Measurements from ENCODE around the gene ZBTB12. TPM values are rescaled to one million over a fixed set of nuclear protein-coding genes. Genes with fewer than 3 reads are reported as not detected.

ZBTB12 gene
- total RNA-seq, 2 experiments from 2014 or later = 0.28 to 0.33 TPM

DNA sequence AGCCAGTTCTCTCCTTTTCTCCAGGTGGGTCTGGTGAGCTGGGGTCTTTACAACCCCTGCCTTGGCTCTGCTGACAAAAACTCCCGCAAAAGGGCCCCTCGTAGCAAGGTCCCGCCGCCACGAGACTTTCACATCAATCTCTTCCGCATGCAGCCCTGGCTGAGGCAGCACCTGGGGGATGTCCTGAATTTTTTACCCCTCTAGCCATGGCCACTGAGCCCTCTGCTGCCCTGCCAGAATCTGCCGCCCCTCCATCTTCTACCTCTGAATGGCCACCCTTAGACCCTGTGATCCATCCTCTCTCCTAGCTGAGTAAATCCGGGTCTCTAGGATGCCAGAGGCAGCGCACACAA, 43.2 kb upstream of the ZBTB12 start:
- H3K9me3 Mint-ChIP-seq = no peaks in the 10 kb centered on the region
- H3K27me3 Mint-ChIP-seq = peaks cover 17% of the 10 kb centered on the region
- POLR2A ChIA-PET = interaction anchor here (1.1 kb wide), 1 partner anchor 44 kb away, joined by 3 read pairs; the partner anchor contains the start of gene ZBTB12
- no peaks in the 10 kb centered on the region for H3K4me1 ChIP-seq (ENCODE audit: insufficient read depth, low read length)
- CTCF ChIA-PET = no interaction called here
- no peaks in the 10 kb centered on the region for H3K36me3 Mint-ChIP-seq (ENCODE audit: low read depth)
- no peaks in the 10 kb centered on the region for H3K36me3 ChIP-seq (ENCODE audit: insufficient read depth, low read length)
- H3K4me1 Mint-ChIP-seq (ENCODE audit: low read depth) = no peaks in the 10 kb centered on the region
- intact Hi-C loops (cut with DNase I, micrococcal nuclease) = no loop called here
- no peak overlapping the region for H3K4me3 ChIP-seq (ENCODE audit: low read length)
- no peak overlapping the region for H3K27ac ChIP-seq (ENCODE audit: low read depth in 1 of 2, low read length in 2 of 2)
- DNase-seq (no peak), ATAC-seq (ENCODE audit: poor library complexity) (no peak)
- TF ChIP-seq, protein P1, sequence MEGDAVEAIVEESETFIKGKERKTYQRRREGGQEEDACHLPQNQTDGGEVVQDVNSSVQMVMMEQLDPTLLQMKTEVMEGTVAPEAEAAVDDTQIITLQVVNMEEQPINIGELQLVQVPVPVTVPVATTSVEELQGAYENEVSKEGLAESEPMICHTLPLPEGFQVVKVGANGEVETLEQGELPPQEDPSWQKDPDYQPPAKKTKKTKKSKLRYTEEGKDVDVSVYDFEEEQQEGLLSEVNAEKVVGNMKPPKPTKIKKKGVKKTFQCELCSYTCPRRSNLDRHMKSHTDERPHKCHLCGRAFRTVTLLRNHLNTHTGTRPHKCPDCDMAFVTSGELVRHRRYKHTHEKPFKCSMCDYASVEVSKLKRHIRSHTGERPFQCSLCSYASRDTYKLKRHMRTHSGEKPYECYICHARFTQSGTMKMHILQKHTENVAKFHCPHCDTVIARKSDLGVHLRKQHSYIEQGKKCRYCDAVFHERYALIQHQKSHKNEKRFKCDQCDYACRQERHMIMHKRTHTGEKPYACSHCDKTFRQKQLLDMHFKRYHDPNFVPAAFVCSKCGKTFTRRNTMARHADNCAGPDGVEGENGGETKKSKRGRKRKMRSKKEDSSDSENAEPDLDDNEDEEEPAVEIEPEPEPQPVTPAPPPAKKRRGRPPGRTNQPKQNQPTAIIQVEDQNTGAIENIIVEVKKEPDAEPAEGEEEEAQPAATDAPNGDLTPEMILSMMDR (IDR thresholded peaks at IDR 0.05) = no peak
- no peak overlapping the region for H3K4me3 Mint-ChIP-seq
- peaks cover 4 to 14% of the 10 kb centered on the region in 2 experiments for H3K27me3 ChIP-seq (ENCODE audit: control insufficient read depth in 1 of 2, insufficient read depth in 2 of 2, low read length in 2 of 2)
- H3K27ac Mint-ChIP-seq = no peak overlapping the region
- H3K9me3 ChIP-seq (ENCODE audit: control insufficient read depth in 1 of 2, insufficient read depth in 1 of 2, low read length in 2 of 2) = no peaks in the 10 kb centered on the region

- TF ChIP-seq, protein P1 (IDR thresholded peaks at IDR 0.05) = no peak
- no peak for ATAC-seq (ENCODE audit: poor library complexity)
These were observed 41.9 kb upstream of the ZBTB12 start for GRCh38 chr6:31943742-31944141.

DNA sequence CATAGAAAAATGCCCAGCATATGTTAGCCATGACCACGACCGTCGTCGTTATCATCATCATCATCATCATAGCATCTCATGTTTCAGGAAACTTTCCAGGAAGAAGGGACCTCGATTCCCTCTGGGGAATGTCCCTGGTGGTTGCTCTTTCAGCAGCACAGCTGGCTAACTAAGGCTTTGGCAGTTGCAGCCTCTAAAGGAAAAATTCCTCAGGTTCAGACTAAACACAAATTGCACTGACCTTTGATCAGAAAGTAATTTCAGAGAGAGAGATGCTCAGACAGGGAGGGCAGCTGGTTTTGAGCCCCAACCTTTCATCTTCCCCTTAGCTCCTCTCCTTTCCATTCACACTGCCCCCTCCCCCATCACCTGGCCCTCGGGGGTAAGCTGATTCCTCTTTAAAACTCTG, 38.4 kb upstream of the ZBTB12 start:
- H3K9me3 ChIP-seq (ENCODE audit: control insufficient read depth in 1 of 2, insufficient read depth in 1 of 2, low read length in 2 of 2) = no peaks in the 10 kb centered on the region
- Mint-ChIP-seq H3K36me3 (ENCODE audit: low read depth) (no peaks in the 10 kb centered on the region), H3K4me3 (no peak overlapping the region), H3K9me3 (no peaks in the 10 kb centered on the region), H3K27ac (no peak overlapping the region), H3K27me3 (peaks cover 13% of the 10 kb centered on the region), H3K4me1 (ENCODE audit: low read depth) (no peaks in the 10 kb centered on the region)
- POLR2A ChIA-PET = no interaction called here
- no peaks in the 10 kb centered on the region for H3K4me1 ChIP-seq (ENCODE audit: insufficient read depth, low read length)
- DNase-seq = no peak
- no peaks in the 10 kb centered on the region for H3K36me3 ChIP-seq (ENCODE audit: insufficient read depth, low read length)
- no peak overlapping the region for H3K4me3 ChIP-seq (ENCODE audit: low read length)
- intact Hi-C loops (cut with DNase I, micrococcal nuclease) = no loop called here
- TF ChIP-seq, protein P1 (IDR thresholded peaks at IDR 0.05) = no peak
- peaks cover 4 to 10% of the 10 kb centered on the region in 2 experiments for H3K27me3 ChIP-seq (ENCODE audit: control insufficient read depth in 1 of 2, insufficient read depth in 2 of 2, low read length in 2 of 2)
- no peak overlapping the region for H3K27ac ChIP-seq (ENCODE audit: low read depth in 1 of 2, low read length in 2 of 2)
- CTCF ChIA-PET = no interaction called here
- ATAC-seq (ENCODE audit: poor library complexity) = no peak

More at GRCh38 chr6:31943742-31944141, 41.9 kb upstream of the ZBTB12 start:
- DNase-seq = no peak
- Histone ChIP-seq H3K27ac (ENCODE audit: low read depth in 1 of 2, low read length in 2 of 2) (no peak overlapping the region), H3K27me3 (ENCODE audit: control insufficient read depth in 1 of 2, insufficient read depth in 2 of 2, low read length in 2 of 2) (peaks cover 4 to 14% of the 10 kb centered on the region in 2 experiments), H3K9me3 (ENCODE audit: control insufficient read depth in 1 of 2, insufficient read depth in 1 of 2, low read length in 2 of 2) (no peaks in the 10 kb centered on the region), H3K4me3 (ENCODE audit: low read length) (no peak overlapping the region), H3K4me1 (ENCODE audit: insufficient read depth, low read length) (no peaks in the 10 kb centered on the region), H3K36me3 (ENCODE audit: insufficient read depth, low read length) (no peaks in the 10 kb centered on the region)
- CTCF ChIA-PET = no interaction called here
- no peak overlapping the region for H3K27ac Mint-ChIP-seq
- H3K9me3 Mint-ChIP-seq = no peaks in the 10 kb centered on the region
- POLR2A ChIA-PET = no interaction called here
- no peaks in the 10 kb centered on the region for H3K36me3 Mint-ChIP-seq (ENCODE audit: low read depth)
- no peak overlapping the region for H3K4me3 Mint-ChIP-seq
- no peaks in the 10 kb centered on the region for H3K4me1 Mint-ChIP-seq (ENCODE audit: low read depth)
- peaks cover 17% of the 10 kb centered on the region for H3K27me3 Mint-ChIP-seq
- intact Hi-C loops (cut with DNase I, micrococcal nuclease) = no loop called here

Measured in CD4-positive, alpha-beta T cell (primary cell).